ENCODE results near the gene PAWR.

Gene PAWR

DNA sequence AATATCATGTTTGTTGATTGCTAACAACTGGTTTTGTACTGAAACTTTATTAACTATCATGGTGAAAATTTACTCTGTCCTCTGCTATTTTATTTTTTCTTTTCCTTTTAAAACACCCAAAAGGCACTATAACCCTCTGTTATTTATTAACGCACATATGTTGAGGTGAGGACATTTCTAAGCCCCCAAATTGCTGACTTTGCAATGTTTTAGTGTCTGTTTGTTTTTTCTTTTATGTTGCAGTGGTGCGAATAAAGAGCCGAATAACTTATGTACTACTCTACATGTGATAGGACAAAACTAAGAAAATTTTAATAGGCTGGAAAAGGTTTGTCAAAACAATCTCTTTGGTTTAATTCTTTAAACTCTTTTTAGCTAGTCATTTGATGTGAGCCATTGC is 24.5 kb upstream of the PAWR start:
- TF ChIP-seq CTCF (IDR thresholded peaks at IDR 0.05; ENCODE audit: control extremely low read depth, extremely low read depth, low read depth, missing control alignments), result no peak
- ChIA-PET POLR2A (no interaction called here), CTCF (no interaction called here)
- DNase-seq (ENCODE audit: extremely low spot score), result no peak

- CTCF ChIA-PET, result interaction anchor here (1.4 kb wide), 1 partner anchor 14 kb away, joined by 4 read pairs; no protein-coding TSS in a partner anchor
Observed at GRCh38 chr12:79710707-79711483, 20.1 kb upstream of the PAWR start.

GRCh38 chr12:79707830-79708229 is 17.1 kb upstream of the PAWR start:
- no peak for TF ChIP-seq CTCF (IDR thresholded peaks at IDR 0.05; ENCODE audit: control extremely low read depth, extremely low read depth, low read depth, missing control alignments)
- no peak for DNase-seq (ENCODE audit: extremely low spot score)
- POLR2A ChIA-PET, result no interaction called here
- CTCF ChIA-PET, result interaction anchor here (0.8 to 1.1 kb wide), 2 partner anchors 16 to 161 kb away, joined by 3 to 5 read pairs; no protein-coding TSS in a partner anchor

More at GRCh38 chr12:79710707-79711483, 20.1 kb upstream of the PAWR start:
- TF ChIP-seq CTCF (IDR thresholded peaks at IDR 0.05; ENCODE audit: control extremely low read depth, extremely low read depth, low read depth, missing control alignments), result no peak
- no peak for DNase-seq (ENCODE audit: extremely low spot score)
- POLR2A ChIA-PET, result no interaction called here

GRCh38 chr12:79706676-79707075 is 15.9 kb upstream of the PAWR start:
- DNase-seq (ENCODE audit: extremely low spot score), result no peak
- CTCF ChIA-PET, result interaction anchor here (1.1 kb wide), 1 partner anchor 159 kb away, joined by 5 read pairs; no protein-coding TSS in a partner anchor
- no peak for TF ChIP-seq CTCF (IDR thresholded peaks at IDR 0.05; ENCODE audit: control extremely low read depth, extremely low read depth, low read depth, missing control alignments)
- POLR2A ChIA-PET, result no interaction called here

GRCh38 chr12:79706156-79706555 is 15.4 kb upstream of the PAWR start:
- TF ChIP-seq CTCF (IDR thresholded peaks at IDR 0.05; ENCODE audit: control extremely low read depth, extremely low read depth, low read depth, missing control alignments), result no peak
- ChIA-PET POLR2A (no interaction called here), CTCF (no interaction called here)
- DNase-seq (ENCODE audit: extremely low spot score), result no peak

DNA sequence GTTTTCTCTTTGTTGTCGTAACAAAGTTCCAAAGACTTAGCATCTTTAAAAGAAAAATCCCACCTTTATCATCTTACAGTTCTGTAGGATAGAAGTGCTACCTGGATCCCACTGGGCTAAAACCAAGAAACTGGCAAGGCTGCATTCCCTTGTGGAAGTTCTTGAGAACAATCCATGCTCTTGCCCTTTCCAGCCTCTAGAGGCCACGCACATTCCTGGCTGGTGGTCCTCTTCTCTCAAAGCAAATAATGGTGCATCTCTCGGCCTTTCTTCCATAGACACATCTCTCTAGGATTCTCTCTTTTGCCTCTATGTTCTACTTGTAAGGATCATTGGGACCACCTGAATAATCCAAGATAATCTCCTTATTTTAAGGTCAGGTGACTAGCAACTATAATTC is 8.2 kb upstream of the PAWR start:
- no peak for DNase-seq (ENCODE audit: extremely low spot score)
- CTCF ChIA-PET, result interaction anchor here (1.3 to 3.2 kb wide), 2 partner anchors 9 to 26 kb away, joined by 3 to 8 read pairs; partner anchors contain the start of gene PAWR
- POLR2A ChIA-PET, result no interaction called here

More for the DNA sequence above, 8.2 kb upstream of the PAWR start:
- TF ChIP-seq CTCF (IDR thresholded peaks at IDR 0.05; ENCODE audit: control extremely low read depth, extremely low read depth, low read depth, missing control alignments), result no peak

Measured in GM10248 (cell line).